Limb (tissue), 2 donors: ENCODE measurements around the gene PDSS2.

ENCODE experiments used
- DNase-seq, 2 donors: peaks; one replicate each; pipeline ENCODE4 v3.0.0-alpha.2; 2016; ENCODE audit errors: extremely low spot score in 2 of 2

Gene PDSS2

GRCh38 chr6:107419733-107420132, 39.6 kb downstream of the PDSS2 start:
- DNase-seq, result peak in 1 of 2 donors; percentile 18

DNA sequence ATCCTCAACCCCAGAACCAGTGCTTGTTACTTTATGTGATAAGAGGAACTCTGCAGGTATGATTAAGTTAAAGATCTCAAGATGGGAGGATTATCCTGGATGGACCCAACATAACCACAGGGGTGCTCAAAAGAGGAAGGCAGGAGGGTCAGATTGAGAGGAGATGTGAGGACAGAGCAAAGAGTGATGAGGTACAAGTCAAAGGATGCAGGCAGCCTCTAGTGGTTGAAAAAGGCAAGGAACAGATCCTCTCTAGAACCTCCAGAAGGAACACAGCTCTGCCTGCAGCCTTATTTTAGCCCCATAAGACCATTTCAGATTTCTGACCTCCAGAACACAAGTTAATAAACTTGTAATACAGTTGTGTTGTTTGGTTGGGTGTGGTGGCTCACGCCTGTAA, 41.2 kb downstream of the PDSS2 start:
- no peak for DNase-seq

- DNase-seq, result no peak
These were observed 43.2 kb downstream of the PDSS2 start for GRCh38 chr6:107416145-107416544.

DNA sequence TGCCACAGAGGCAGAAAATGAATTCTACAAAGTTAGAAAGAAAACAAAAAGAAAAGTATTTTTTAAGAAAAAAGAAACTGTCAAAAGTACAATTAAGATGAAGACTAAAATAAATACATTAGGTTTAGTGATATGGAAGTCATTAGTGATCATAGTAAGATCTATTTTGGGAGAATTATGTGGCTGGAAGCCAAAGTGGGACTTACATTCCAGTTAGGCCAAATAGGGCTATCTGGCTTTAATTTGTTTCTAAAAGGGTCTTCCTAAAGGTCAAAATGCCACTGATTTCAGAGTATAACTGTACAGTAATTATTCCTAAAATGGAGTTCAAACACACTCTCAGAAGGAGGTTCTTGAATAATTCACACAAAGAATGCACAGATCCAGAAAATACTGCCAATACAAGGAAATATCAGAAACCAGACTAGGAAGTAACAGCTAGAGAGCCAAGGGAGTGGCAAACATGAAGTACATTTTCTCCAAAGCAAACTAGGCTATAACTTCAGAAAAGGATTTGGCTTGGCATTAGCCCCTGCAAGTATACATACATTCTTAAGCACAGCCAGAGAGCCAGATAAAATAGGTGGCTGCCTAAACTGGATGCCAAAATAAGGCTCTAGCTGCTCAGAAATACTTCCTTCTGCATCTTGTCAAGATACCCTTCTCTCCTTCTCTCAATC, 45.3 kb downstream of the PDSS2 start:
- peak in 1 of 2 donors; percentile 24 for DNase-seq

GRCh38 chr6:107411161-107411560, 48.2 kb downstream of the PDSS2 start:
- DNase-seq, result no peak

GRCh38 chr6:107409942-107410341, 49.4 kb downstream of the PDSS2 start:
- no peak for DNase-seq

GRCh38 chr6:107408714-107409113, 50.6 kb downstream of the PDSS2 start:
- no peak for DNase-seq

- no peak for DNase-seq
These were observed 54.4 kb downstream of the PDSS2 start for GRCh38 chr6:107405002-107405401.

GRCh38 chr6:107402533-107402932, 56.8 kb downstream of the PDSS2 start:
- no peak for DNase-seq

GRCh38 chr6:107401573-107401972, 57.8 kb downstream of the PDSS2 start:
- no peak for DNase-seq

- no peak for DNase-seq
These were observed 58.7 kb downstream of the PDSS2 start for GRCh38 chr6:107400616-107401147.

- DNase-seq, result no peak
These were observed 59.4 kb downstream of the PDSS2 start for GRCh38 chr6:107399935-107400334.

DNA sequence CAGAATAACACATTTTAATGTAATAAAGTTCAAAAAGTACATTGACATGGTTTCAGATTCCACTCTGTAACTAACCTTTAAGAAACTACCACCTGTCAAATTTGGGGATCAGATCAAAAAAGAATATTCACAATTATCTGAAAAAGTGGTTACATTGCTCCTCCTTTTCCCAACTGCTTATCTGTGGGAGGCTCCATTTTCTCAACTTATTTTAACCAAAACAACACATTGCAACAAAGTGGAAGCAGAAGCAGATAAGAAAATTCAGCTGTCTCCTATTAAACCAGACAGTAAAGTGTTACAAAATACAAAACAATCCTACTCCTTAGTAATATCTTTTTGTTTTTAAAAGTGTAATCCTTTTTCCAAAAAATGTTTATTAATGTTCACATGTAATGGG, 61.4 kb downstream of the PDSS2 start:
- no peak for DNase-seq

GRCh38 chr6:107396211-107396610, 63.2 kb downstream of the PDSS2 start:
- DNase-seq, result no peak

DNA sequence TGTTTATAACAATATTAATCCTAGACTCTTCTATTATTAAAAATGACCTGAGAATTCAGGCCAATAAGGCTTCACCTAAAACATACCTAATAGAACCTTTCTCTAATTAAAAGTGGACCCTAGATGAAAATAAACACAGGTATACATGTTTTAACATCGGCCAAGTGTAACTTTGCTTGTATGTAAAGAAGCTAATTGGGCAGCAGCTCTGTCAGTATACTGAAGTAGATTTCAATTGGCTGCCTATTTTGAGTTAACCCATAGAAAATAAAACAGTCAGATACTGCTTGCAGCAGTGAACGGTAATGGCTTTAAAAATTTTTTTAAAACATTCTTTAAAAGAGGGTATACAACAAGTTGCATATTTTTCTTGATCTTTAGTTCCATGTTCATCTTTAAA, 67.3 kb downstream of the PDSS2 start:
- no peak for DNase-seq

GRCh38 chr6:107390685-107391435, 68.5 kb downstream of the PDSS2 start:
- no peak for DNase-seq

DNA sequence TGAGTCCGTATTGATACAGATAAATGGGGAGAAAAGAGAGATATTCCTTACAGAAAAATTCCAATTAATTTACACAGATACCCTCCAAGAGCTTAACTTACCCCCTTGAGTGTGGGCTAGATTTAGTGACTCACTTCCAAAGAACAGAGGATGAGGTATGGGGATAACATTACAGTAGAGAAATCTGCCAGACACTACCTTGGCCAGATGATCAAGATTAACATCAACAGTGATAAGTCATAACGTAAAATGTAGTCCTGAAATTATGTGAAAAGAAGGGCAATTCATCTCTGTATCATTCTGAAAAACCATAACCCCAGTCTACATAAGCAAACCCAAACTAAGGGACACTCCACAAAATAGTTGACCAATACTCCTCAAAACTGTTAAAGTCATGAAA, 69.3 kb downstream of the PDSS2 start:
- DNase-seq, result no peak

GRCh38 chr6:107386904-107387303, 72.5 kb downstream of the PDSS2 start:
- no peak for DNase-seq

DNA sequence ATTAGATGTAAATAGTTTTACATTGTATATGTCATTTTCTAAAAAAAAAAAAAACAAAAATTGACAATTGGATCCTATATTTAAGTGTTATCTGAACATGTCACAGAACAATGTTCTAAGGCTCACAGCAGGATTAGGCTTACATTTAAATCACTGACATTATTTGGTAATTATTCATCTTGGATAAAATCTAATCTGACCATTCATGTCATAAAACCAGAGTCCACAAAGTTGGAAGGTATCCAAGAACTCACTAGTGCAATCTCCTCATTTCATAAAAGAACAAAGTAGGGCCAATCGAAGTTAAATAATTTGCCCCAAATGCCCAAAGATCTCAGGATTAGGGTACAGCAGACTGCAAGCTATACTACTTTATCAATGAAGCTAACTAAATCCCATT, 73.0 kb downstream of the PDSS2 start:
- no peak for DNase-seq

- no peak for DNase-seq
These were observed 75.7 kb downstream of the PDSS2 start for GRCh38 chr6:107383705-107384104.

DNA sequence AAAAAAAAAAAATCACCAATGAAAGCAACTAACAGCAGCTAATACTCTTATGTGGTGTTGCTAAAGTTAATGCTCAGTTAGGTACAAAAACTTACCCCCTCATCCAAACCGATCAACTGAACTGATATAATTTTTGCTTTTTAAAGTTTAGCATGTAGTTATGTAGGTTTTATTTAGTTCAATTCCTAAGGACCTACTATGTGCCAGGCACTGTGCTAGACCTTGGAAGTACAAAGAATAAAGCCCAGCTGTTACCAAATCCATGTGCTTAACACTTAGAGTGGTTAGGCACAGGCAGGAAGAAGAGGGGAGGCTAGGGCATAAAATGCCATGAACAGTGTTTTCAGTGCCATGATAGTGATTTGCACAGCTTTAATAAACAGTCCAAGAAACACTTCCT, 85.1 kb downstream of the PDSS2 start:
- DNase-seq, result no peak

DNA sequence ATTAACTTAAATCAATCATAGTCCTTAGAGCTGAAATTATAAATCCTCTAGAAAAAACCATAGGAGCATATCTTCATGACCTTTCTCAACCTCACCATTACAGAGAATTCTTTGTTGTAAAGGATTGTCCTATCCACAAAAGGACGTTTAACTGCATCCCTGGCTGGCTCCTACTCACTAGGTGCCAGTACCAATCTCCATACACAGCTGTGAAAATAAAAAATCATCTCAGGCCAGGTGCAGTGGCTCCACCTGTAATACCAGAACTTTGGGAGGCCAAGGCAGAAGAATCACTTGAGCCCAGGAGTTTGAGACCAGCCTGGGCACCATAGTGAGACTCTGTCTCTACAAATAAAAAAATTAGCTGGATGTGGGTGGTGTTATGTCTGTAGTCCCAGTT, 89.9 kb downstream of the PDSS2 start:
- DNase-seq, result no peak

- DNase-seq, result no peak
These were observed 90.9 kb downstream of the PDSS2 start for GRCh38 chr6:107368471-107368870.
